Endothelial cell of coronary artery (primary cell): ENCODE data around the gene AMELX. TPM values are rescaled to one million over a fixed set of nuclear protein-coding genes. Genes with fewer than 3 reads are reported as not detected.

Source experiments
- total RNA-seq: library from RNA; depleted of rRNA; stranded (reverse); fragments of >200 nt; gene quantifications from 2 replicates; pipeline ENCODE4 v1.2.3, GENCODE V29; 2014

Gene AMELX
- not detected in 2 replicates for total RNA-seq

DNA sequence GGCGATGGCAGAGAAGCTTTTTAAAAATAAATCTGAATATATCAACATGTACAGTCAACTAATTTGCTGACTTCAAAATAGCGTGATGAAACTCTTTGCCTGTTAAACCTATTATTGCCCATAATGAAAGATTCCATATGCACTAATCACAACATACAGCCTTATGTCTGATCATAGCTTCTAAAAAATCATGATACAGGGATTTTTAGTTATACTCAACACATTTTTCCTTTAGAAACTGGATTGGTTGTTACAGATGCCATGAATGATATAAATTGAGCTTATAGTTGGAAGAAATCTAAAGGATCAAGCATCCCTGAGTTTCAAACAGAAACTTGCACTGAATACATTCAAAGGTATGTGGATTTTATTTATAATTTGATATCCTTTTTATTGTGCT is at the start of gene AMELX:
Gene AMELX, plus strand, starts transcription at position 301 of the 400 bp plus-strand sequence. CDS start 1,376 bp downstream, outside the sequence.

Other genes with a start within 250 kb of the AMELX start
- gene HCCS, start 182.1 kb upstream of the AMELX start, total RNA-seq, result 28.7 and 30.1 TPM in 2 replicates